PC-3 (cell line): ENCODE data around the gene COMMD2. TPM values are rescaled to one million over a fixed set of nuclear protein-coding genes. Genes with fewer than 3 reads are reported as not detected.

Experiments
- ATAC-seq: fragments of 200-7000 bp; cut with Tn5 transposase; 2 replicates; pipeline ENCODE4 v1.9.1; 2020; ENCODE audit warnings: mild to moderate bottlenecking, moderate library complexity
- BruUV-seq: library from RNA; stranded (reverse); fragments of 400-500 nt; replicated peaks from 2 replicates; lab custom pipeline; 2021; lab: Mats Ljungman, UMichigan
- CTCF ChIA-PET: fragments of 300-600 bp; sonication (Branson Sonifier 250); formaldehyde crosslinking; loops from one replicate; lab custom pipeline; 2022; ENCODE audit warnings: antibody characterized with exemption; lab: Charles Lee
- POLR2A ChIA-PET: fragments of 300-600 bp; sonication (Branson Sonifier 250); formaldehyde crosslinking; loops from one replicate; lab custom pipeline; 2022; ENCODE audit warnings: antibody characterized with exemption; ENCODE audit not compliant: unreplicated experiment; lab: Charles Lee
- DNase-seq: peaks from one replicate; pipeline ENCODE4 v3.0.0-alpha.2; 2015
- H2AFZ ChIP-seq: fragments of 300-600 bp; sonication (generic); 2 replicates; pipeline ENCODE4 v1.6.0; 2016; ENCODE audit warnings: antibody characterized with exemption, low read length
- H3F3A ChIP-seq: fragments of 300-600 bp; sonication (generic); one replicate; pipeline ENCODE4 v1.6.0; 2017; ENCODE audit warnings: antibody characterized with exemption, low read length, control low read depth, mild to moderate bottlenecking; ENCODE audit not compliant: unreplicated experiment
- H3K27ac ChIP-seq: fragments of 300-600 bp; sonication (generic); 2 replicates; pipeline ENCODE4 v1.5.1; 2016; ENCODE audit warnings: mild to moderate bottlenecking, low read length
- H3K27me3 ChIP-seq: fragments of 300-600 bp; sonication (generic); 2 replicates; pipeline ENCODE4 v1.6.1; 2016; ENCODE audit warnings: low read length, mixed read lengths
- H3K36me3 ChIP-seq: fragments of 300-600 bp; sonication (generic); 2 replicates; pipeline ENCODE4 v1.6.1; 2016; ENCODE audit warnings: low read depth, mixed run types, low read length, mixed read lengths
- H3K4me1 ChIP-seq: fragments of 300-600 bp; sonication (generic); 2 replicates; pipeline ENCODE4 v1.5.1; 2016; ENCODE audit warnings: low read length; ENCODE audit not compliant: insufficient read depth
- H3K4me2 ChIP-seq: fragments of 300-600 bp; sonication (generic); 2 replicates; pipeline ENCODE4 v1.6.0; 2016; ENCODE audit warnings: low read length
- H3K4me3 ChIP-seq: fragments of 300-600 bp; sonication (generic); 2 replicates; pipeline ENCODE4 v1.5.1; 2016; ENCODE audit warnings: mild to moderate bottlenecking, low read length, mixed read lengths
- H3K79me2 ChIP-seq: fragments of 300-600 bp; sonication (generic); 2 replicates; pipeline ENCODE4 v1.6.1; 2017; ENCODE audit warnings: low read length, mixed read lengths
- H3K9ac ChIP-seq: fragments of 300-600 bp; sonication (generic); 2 replicates; pipeline ENCODE4 v1.6.0; 2016; ENCODE audit warnings: mild to moderate bottlenecking, low read length
- H3K9me2 ChIP-seq: fragments of 300-600 bp; sonication (generic); replicated peaks from 2 replicates; pipeline ENCODE4 v1.6.1; 2016; ENCODE audit warnings: mixed run types, low read length, mixed read lengths
- H3K9me3 ChIP-seq: fragments of 300-600 bp; sonication (generic); 2 replicates; pipeline ENCODE4 v1.6.1; 2016; ENCODE audit warnings: low read length, mixed read lengths
- H4K20me1 ChIP-seq: fragments of 300-600 bp; sonication (generic); 2 replicates; pipeline ENCODE4 v1.6.1; 2016; ENCODE audit warnings: low read length, mixed read lengths
- CTCF ChIP-seq: fragments of 300-600 bp; sonication (generic); conservative IDR thresholded peaks from 2 replicates; pipeline ENCODE4 v1.5.1; 2017; ENCODE audit warnings: antibody characterized with exemption, low read depth, mild to moderate bottlenecking, low read length
- EZH2 ChIP-seq: fragments of 300-600 bp; sonication (generic); IDR thresholded peaks from one replicate; pipeline ENCODE4 v1.6.1; 2017; ENCODE audit warnings: antibody characterized with exemption, mild to moderate bottlenecking, low read length; ENCODE audit not compliant: unreplicated experiment
- EZH2phosphoT487 ChIP-seq: fragments of 300-600 bp; sonication (generic); IDR thresholded peaks from 2 replicates; pipeline ENCODE4 v1.6.1; 2018; ENCODE audit warnings: mild to moderate bottlenecking, antibody characterized with exemption, low read length, borderline replicate concordance
- intact Hi-C: fragments of 100-400 bp; cut with micrococcal nuclease; formaldehyde crosslinking; loops from 2 replicates; pipeline ENCODE4 v1.9.0; 2023
- total RNA-seq: library from RNA; depleted of rRNA; stranded (reverse); fragments of >200 nt; gene quantifications from 2 replicates; pipeline ENCODE4 v1.2.3, GENCODE V29; 2014

Gene COMMD2
- total RNA-seq, 1 experiment from 2014 or later: 24.8 TPM

- no peaks in the 10 kb centered on the region for H3K9me2 ChIP-seq
- CTCF ChIA-PET: no interaction called here
- H3K27ac ChIP-seq: no peak overlapping the region
- H3F3A ChIP-seq: no peaks in the 10 kb centered on the region
- no peak overlapping the region for H2AFZ ChIP-seq
- H3K79me2 ChIP-seq: no peaks in the 10 kb centered on the region
- POLR2A ChIA-PET: no interaction called here
- no peak overlapping the region for H3K9ac ChIP-seq
- peaks cover 28% of the 10 kb centered on the region for H3K4me1 ChIP-seq
- DNase-seq: no peak
- no TSS peak for BruUV-seq
- H3K36me3 ChIP-seq: peaks cover 17% of the 10 kb centered on the region; the same call in 1 of the 2 replicates
- ATAC-seq: no peak
- no peak overlapping the region for H3K4me3 ChIP-seq
- H3K9me3 ChIP-seq: no peaks in the 10 kb centered on the region
- H3K27me3 ChIP-seq: no peaks in the 10 kb centered on the region
- H4K20me1 ChIP-seq: no peaks in the 10 kb centered on the region
- intact Hi-C loops: no loop called here
- H3K4me2 ChIP-seq: no peak overlapping the region
- no peak for TF ChIP-seq EZH2phosphoT487
- TF ChIP-seq CTCF: no peak
- TF ChIP-seq EZH2: no peak
These were observed 15.4 kb downstream of the COMMD2 start for GRCh38 chr3:149736953-149737205.

- no peaks in the 10 kb centered on the region for H3F3A ChIP-seq
- DNase-seq (peak; percentile 74), ATAC-seq (peak; percentile 43)
- no peaks in the 10 kb centered on the region for H3K9me2 ChIP-seq
- H3K9ac ChIP-seq: no peak overlapping the region
- H2AFZ ChIP-seq: no peak overlapping the region
- H3K4me1 ChIP-seq: peaks cover 28% of the 10 kb centered on the region
- CTCF ChIA-PET: interaction anchor here (0.6 kb wide), 1 partner anchor 783 kb away, joined by 7 read pairs; no protein-coding TSS in a partner anchor
- H3K27me3 ChIP-seq: no peaks in the 10 kb centered on the region
- no peaks in the 10 kb centered on the region for H3K79me2 ChIP-seq
- no peaks in the 10 kb centered on the region for H4K20me1 ChIP-seq
- BruUV-seq: no TSS peak
- H3K27ac ChIP-seq: peak overlapping the region; percentile 7; the same call in 1 of the 2 replicates
- H3K4me2 ChIP-seq: 0 out of 2 replicates have a peak overlapping the region, but pooled peaks have one; percentile 16
- no peak overlapping the region for H3K4me3 ChIP-seq
- POLR2A ChIA-PET: no interaction called here
- H3K9me3 ChIP-seq: no peaks in the 10 kb centered on the region
- peaks cover 12% of the 10 kb centered on the region; the same call in 1 of the 2 replicates for H3K36me3 ChIP-seq
- TF ChIP-seq EZH2phosphoT487: no peak
- intact Hi-C loops: no loop called here
These were observed 15.9 kb downstream of the COMMD2 start for GRCh38 chr3:149736175-149736952.

- no peaks in the 10 kb centered on the region for H3K79me2 ChIP-seq
- no peaks in the 10 kb centered on the region for H3K36me3 ChIP-seq
- H3K27me3 ChIP-seq: no peaks in the 10 kb centered on the region
- H3K4me2 ChIP-seq: no peak overlapping the region
- no peak overlapping the region for H3K4me3 ChIP-seq
- no peaks in the 10 kb centered on the region for H3K9me2 ChIP-seq
- DNase-seq (no peak), ATAC-seq (no peak)
- ChIA-PET POLR2A (no interaction called here), CTCF (no interaction called here)
- no peaks in the 10 kb centered on the region for H4K20me1 ChIP-seq
- H3F3A ChIP-seq: no peaks in the 10 kb centered on the region
- intact Hi-C loops: no loop called here
- no TSS peak for BruUV-seq
- no peak for TF ChIP-seq CTCF
- no peak for TF ChIP-seq EZH2phosphoT487
- TF ChIP-seq EZH2: no peak
- no peaks in the 10 kb centered on the region for H3K9me3 ChIP-seq
- H3K9ac ChIP-seq: no peak overlapping the region
- peaks cover 13% of the 10 kb centered on the region for H3K4me1 ChIP-seq
- H2AFZ ChIP-seq: no peak overlapping the region
- no peak overlapping the region for H3K27ac ChIP-seq
These were observed 20.1 kb downstream of the COMMD2 start for GRCh38 chr3:149732234-149732633.
